Measurements from ENCODE around the gene PIGL. TPM values are rescaled to one million over a fixed set of nuclear protein-coding genes. Genes with fewer than 3 reads are reported as not detected.
A peak's percentile ranks its signal among the peaks of the same experiment; 100 is the strongest.

Gene PIGL
- total RNA-seq, 1 donor from 2014 or later: 29.7 TPM

- no peak for DNase-seq (ENCODE audit: extremely low spot score, unreplicated experiment)
- Mint-ChIP-seq H3K36me3 (peaks cover 8% of the 10 kb centered on the region), H3K4me3 (no peak overlapping the region), H3K27me3 (no peaks in the 10 kb centered on the region), H3K9me3 (no peaks in the 10 kb centered on the region), H3K27ac (no peak overlapping the region), H3K4me1 (ENCODE audit: unreplicated experiment) (peaks cover 7% of the 10 kb centered on the region)
- no peak for TF ChIP-seq CTCF (conservative IDR thresholded peaks at IDR 0.05)
Measured at GRCh38 chr17:16239931-16240330, 22.9 kb downstream of the PIGL start.

GRCh38 chr17:16241906-16242399 lies 24.9 kb downstream of the PIGL start:
- H3K36me3 Mint-ChIP-seq: peaks cover 5% of the 10 kb centered on the region
- peaks cover 7% of the 10 kb centered on the region for H3K4me1 Mint-ChIP-seq (ENCODE audit: unreplicated experiment)
- H3K4me3 Mint-ChIP-seq: no peak overlapping the region
- H3K9me3 Mint-ChIP-seq: no peaks in the 10 kb centered on the region
- no peaks in the 10 kb centered on the region for H3K27me3 Mint-ChIP-seq
- DNase-seq (ENCODE audit: extremely low spot score, unreplicated experiment): no peak
- TF ChIP-seq CTCF (conservative IDR thresholded peaks at IDR 0.05): no peak
- H3K27ac Mint-ChIP-seq: no peak overlapping the region

DNA sequence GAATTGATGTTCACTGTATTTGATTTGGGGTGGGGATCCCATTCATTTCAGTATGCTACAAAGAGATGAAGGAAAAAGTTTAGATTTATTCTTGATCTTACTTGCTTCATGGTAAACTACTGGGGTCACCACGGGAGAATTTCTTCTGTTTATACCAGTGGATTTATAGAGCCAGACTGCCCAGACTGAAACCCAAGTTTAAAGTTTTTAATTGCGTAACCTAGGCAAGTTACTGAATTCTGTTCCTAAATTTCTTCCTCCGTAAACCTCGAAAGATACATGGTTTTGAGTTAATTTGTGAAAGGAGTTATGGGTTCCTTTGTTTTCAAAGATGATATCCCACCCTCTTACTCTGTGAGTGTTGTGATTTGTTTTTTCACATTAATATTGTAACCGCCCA lies 26.4 kb downstream of the PIGL start:
- Mint-ChIP-seq H3K4me3 (no peak overlapping the region), H3K27ac (peak overlapping the region; percentile 26), H3K36me3 (peaks cover 10% of the 10 kb centered on the region), H3K27me3 (no peaks in the 10 kb centered on the region), H3K4me1 (ENCODE audit: unreplicated experiment) (peaks cover 7% of the 10 kb centered on the region), H3K9me3 (no peaks in the 10 kb centered on the region)
- TF ChIP-seq CTCF (conservative IDR thresholded peaks at IDR 0.05): no peak
- no peak for DNase-seq (ENCODE audit: extremely low spot score, unreplicated experiment)

DNA sequence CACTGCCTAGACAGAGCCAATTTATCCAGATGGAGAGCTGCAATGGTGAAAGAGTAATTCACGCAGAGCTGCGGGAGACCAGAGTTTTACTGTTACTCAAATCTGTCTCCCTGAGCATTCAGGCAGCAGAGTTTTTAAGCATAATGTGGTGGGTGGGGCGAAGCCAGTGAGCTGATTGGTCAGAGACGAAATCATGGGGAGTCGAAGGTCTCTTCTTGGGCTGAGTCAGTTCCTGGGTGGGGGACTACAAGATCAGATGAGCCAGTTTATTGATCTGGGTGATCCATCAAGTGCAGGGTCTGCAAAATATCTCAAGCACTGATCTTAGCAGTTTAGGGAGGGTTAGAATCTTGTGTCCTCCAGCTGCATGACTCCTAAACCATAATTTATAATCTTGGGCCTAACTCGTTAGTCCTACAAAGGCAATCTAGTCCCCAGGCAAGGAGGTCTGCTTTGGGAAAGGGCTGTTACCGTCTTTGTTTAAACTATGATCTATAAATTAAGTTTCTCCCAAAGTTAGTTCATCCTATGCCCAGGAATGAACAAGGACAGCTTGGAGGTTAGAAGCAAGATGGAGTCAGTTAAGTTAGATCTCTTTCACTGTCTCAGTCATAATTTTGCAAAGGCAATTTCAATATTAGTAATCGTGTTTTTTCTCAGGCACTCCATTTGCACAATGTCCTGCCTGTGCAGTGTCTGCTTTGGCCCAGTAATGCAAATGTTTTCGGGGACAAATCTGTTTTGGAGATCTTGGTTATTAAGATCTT lies 27.0 kb downstream of the PIGL start:
- Mint-ChIP-seq H3K4me3 (no peak overlapping the region), H3K36me3 (peaks cover 15% of the 10 kb centered on the region), H3K27ac (peak overlapping the region; percentile 26), H3K9me3 (no peaks in the 10 kb centered on the region), H3K4me1 (ENCODE audit: unreplicated experiment) (peaks cover 7% of the 10 kb centered on the region), H3K27me3 (no peaks in the 10 kb centered on the region)
- no peak for TF ChIP-seq CTCF (conservative IDR thresholded peaks at IDR 0.05)
- DNase-seq (ENCODE audit: extremely low spot score, unreplicated experiment): no peak

GRCh38 chr17:16247586-16247984 lies 30.6 kb downstream of the PIGL start:
- peaks cover 7% of the 10 kb centered on the region for H3K4me1 Mint-ChIP-seq (ENCODE audit: unreplicated experiment)
- DNase-seq (ENCODE audit: extremely low spot score, unreplicated experiment): no peak
- no peaks in the 10 kb centered on the region for H3K9me3 Mint-ChIP-seq
- H3K4me3 Mint-ChIP-seq: no peak overlapping the region
- H3K36me3 Mint-ChIP-seq: peaks cover 12% of the 10 kb centered on the region
- no peak overlapping the region for H3K27ac Mint-ChIP-seq
- H3K27me3 Mint-ChIP-seq: no peaks in the 10 kb centered on the region
- TF ChIP-seq CTCF (conservative IDR thresholded peaks at IDR 0.05): no peak

All from type B pancreatic cell (in vitro differentiated cells).